ENCODE data around the gene ANO8. TPM values are rescaled to one million over a fixed set of nuclear protein-coding genes. Genes with fewer than 3 reads are reported as not detected.

ANO8 gene
- total and polyA plus RNA-seq, 2 donors (not counting 1 experiment from before 2014, with no cell fraction given): 3.0 to 5.2 TPM

DNA sequence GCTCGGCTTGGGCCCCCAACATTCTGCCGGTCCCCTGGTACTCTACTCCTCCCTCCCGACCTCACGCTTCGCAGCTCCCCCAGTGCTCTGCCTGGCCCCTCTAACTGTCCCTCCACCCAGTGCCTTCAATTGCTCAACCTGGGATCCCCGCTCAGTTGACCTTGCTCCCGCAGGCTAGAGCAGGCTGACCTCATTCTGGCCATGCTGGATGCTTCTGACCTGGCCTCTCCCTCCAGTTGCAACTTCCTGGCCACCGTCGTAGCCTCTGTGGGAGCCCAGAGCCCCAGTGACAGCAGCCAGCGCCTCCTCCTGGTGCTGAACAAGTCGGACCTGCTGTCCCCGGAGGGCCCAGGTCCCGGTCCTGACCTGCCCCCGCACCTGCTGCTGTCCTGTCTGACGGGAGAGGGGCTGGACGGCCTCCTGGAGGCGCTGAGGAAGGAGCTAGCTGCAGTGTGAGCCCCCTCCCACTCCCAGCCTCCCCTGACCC, 6.3 kb upstream of the ANO8 start:
- Histone ChIP-seq H2AFZ (ENCODE audit: insufficient read depth, low read depth, low read length, poor library complexity, severe bottlenecking) (no peak overlapping the region), H3K36me3 (replicated peaks in 1 of 2; ENCODE audit: control extremely low read depth in 1 of 2, control insufficient read depth in 1 of 2, extremely low read depth in 1 of 2, insufficient read depth in 2 of 2, low read length in 1 of 2) (no peaks in the 10 kb centered on the region), H3K9ac (ENCODE audit: low read length) (no peak overlapping the region), H3K4me1 (ENCODE audit: control insufficient read depth in 2 of 2, insufficient read depth in 2 of 2, low read length in 2 of 2) (peaks cover 7 to 19% of the 10 kb centered on the region in 2 donors), H3K27ac (ENCODE audit: low read length in 2 of 2) (no peak overlapping the region), H4K20me1 (ENCODE audit: control insufficient read depth, insufficient read depth, low read length, poor library complexity, severe bottlenecking) (no peaks in the 10 kb centered on the region), H3K4me2 (replicated peaks; ENCODE audit: low read depth, low read length, poor library complexity, severe bottlenecking) (no peak overlapping the region), H3K79me2 (ENCODE audit: control insufficient read depth, insufficient read depth, low read length) (peaks cover 9% of the 10 kb centered on the region), H3K4me3 (ENCODE audit: control extremely low read depth in 1 of 5, extremely low read depth in 1 of 5, insufficient read depth in 1 of 5, low read depth in 2 of 5, low read length in 4 of 5) (no peak overlapping the region), H3K9me3 (ENCODE audit: control extremely low read depth in 1 of 3, control insufficient read depth in 2 of 3, insufficient read depth in 1 of 3, low read length in 2 of 3) (no peaks in the 10 kb centered on the region), H3K27me3 (replicated peaks in 1 of 4; ENCODE audit: control extremely low read depth in 1 of 4, control insufficient read depth in 3 of 4, insufficient read depth in 4 of 4, low read length in 3 of 4) (no peaks in the 10 kb centered on the region)
- CTCF ChIA-PET: interaction anchor here (0.5 kb wide), 1 partner anchor 33 kb away, joined by 3 read pairs; no protein-coding TSS in a partner anchor
- intact Hi-C loops (cut with micrococcal nuclease): no loop called here
- Mint-ChIP-seq H3K4me3 (no peak overlapping the region), H3K27me3 (no peaks in the 10 kb centered on the region), H3K4me1 (peaks cover 24% of the 10 kb centered on the region), H3K9me3 (ENCODE audit: insufficient read depth) (no peaks in the 10 kb centered on the region), H3K27ac (no peak overlapping the region)
- DNase-seq: no peak
- POLR2A ChIA-PET: no interaction called here
- 95% methylated on average over 17 of the region's 17 CpGs for WGBS (ENCODE audit: insufficient coverage)
- TF ChIP-seq, protein P1, sequence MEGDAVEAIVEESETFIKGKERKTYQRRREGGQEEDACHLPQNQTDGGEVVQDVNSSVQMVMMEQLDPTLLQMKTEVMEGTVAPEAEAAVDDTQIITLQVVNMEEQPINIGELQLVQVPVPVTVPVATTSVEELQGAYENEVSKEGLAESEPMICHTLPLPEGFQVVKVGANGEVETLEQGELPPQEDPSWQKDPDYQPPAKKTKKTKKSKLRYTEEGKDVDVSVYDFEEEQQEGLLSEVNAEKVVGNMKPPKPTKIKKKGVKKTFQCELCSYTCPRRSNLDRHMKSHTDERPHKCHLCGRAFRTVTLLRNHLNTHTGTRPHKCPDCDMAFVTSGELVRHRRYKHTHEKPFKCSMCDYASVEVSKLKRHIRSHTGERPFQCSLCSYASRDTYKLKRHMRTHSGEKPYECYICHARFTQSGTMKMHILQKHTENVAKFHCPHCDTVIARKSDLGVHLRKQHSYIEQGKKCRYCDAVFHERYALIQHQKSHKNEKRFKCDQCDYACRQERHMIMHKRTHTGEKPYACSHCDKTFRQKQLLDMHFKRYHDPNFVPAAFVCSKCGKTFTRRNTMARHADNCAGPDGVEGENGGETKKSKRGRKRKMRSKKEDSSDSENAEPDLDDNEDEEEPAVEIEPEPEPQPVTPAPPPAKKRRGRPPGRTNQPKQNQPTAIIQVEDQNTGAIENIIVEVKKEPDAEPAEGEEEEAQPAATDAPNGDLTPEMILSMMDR (IDR thresholded peaks at IDR 0.05): no peak
- TF ChIP-seq EZH2 (IDR thresholded peaks at IDR 0.05; ENCODE audit: borderline replicate concordance, insufficient read depth, low read depth, low read length, poor library complexity, severe bottlenecking): no peak
- ATAC-seq (ENCODE audit: low read depth): no peak

DNA sequence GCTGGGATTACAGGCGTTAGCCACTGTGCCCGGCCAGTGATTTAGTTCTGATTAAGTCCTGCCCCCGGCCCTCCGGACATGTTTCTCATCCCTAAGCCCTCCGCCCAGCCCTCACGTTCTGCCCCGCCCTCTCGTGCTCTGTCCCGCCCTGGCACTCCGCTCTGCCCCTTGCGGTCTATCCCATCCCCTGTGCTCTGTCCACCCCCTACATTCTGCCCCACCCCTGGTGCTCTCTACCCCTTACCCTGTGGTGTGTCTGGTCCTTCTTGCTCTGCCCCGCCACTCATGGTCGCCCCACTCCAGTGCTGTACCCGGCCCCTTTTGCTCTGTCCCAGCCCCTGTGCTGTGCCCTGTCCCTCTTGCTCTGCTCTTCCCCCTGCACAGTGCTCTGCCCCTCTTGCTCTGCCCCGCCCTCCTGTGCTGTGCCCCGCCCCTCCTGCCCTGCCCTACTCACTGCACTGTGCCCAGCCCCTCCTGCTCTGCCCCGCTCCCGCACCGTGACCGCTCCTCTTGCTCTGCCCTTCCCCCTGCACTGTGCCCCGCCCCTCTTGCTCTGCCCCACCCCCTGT, 5.7 kb upstream of the ANO8 start:
- ChIA-PET POLR2A (no interaction called here), CTCF (interaction anchor here (1.1 kb wide), 1 partner anchor 12 kb away, joined by 3 read pairs; no protein-coding TSS in a partner anchor)
- Histone ChIP-seq H4K20me1 (ENCODE audit: control insufficient read depth, insufficient read depth, low read length, poor library complexity, severe bottlenecking) (no peaks in the 10 kb centered on the region), H3K36me3 (replicated peaks in 1 of 2; ENCODE audit: control extremely low read depth in 1 of 2, control insufficient read depth in 1 of 2, extremely low read depth in 1 of 2, insufficient read depth in 2 of 2, low read length in 1 of 2) (no peaks in the 10 kb centered on the region), H2AFZ (ENCODE audit: insufficient read depth, low read depth, low read length, poor library complexity, severe bottlenecking) (no peak overlapping the region), H3K9ac (ENCODE audit: low read length) (no peak overlapping the region), H3K79me2 (ENCODE audit: control insufficient read depth, insufficient read depth, low read length) (peaks cover 9% of the 10 kb centered on the region), H3K4me3 (ENCODE audit: control extremely low read depth in 1 of 5, extremely low read depth in 1 of 5, insufficient read depth in 1 of 5, low read depth in 2 of 5, low read length in 4 of 5) (no peak overlapping the region), H3K4me2 (replicated peaks; ENCODE audit: low read depth, low read length, poor library complexity, severe bottlenecking) (no peak overlapping the region), H3K27me3 (replicated peaks in 1 of 4; ENCODE audit: control extremely low read depth in 1 of 4, control insufficient read depth in 3 of 4, insufficient read depth in 4 of 4, low read length in 3 of 4) (no peaks in the 10 kb centered on the region), H3K4me1 (ENCODE audit: control insufficient read depth in 2 of 2, insufficient read depth in 2 of 2, low read length in 2 of 2) (peaks cover 7 to 19% of the 10 kb centered on the region in 2 donors), H3K9me3 (ENCODE audit: control extremely low read depth in 1 of 3, control insufficient read depth in 2 of 3, insufficient read depth in 1 of 3, low read length in 2 of 3) (no peaks in the 10 kb centered on the region), H3K27ac (ENCODE audit: low read length in 2 of 2) (no peak overlapping the region)
- WGBS (ENCODE audit: insufficient coverage): 96% methylated on average over 13 of the region's 21 CpGs
- DNase-seq (no peak), ATAC-seq (ENCODE audit: low read depth) (no peak)
- no peak for TF ChIP-seq EZH2 (IDR thresholded peaks at IDR 0.05; ENCODE audit: borderline replicate concordance, insufficient read depth, low read depth, low read length, poor library complexity, severe bottlenecking)
- TF ChIP-seq, protein P1 (IDR thresholded peaks at IDR 0.05): no peak
- Mint-ChIP-seq H3K4me1 (peaks cover 24% of the 10 kb centered on the region), H3K4me3 (peak overlapping the region; percentile 26), H3K27ac (no peak overlapping the region), H3K27me3 (no peaks in the 10 kb centered on the region), H3K9me3 (ENCODE audit: insufficient read depth) (no peaks in the 10 kb centered on the region)
- intact Hi-C loops (cut with micrococcal nuclease): no loop called here

Data from B cell (primary cell).